Sigmoid colon (tissue), 7 donors: Measurements from ENCODE around the gene RBM23. TPM values are rescaled to one million over a fixed set of nuclear protein-coding genes. Genes with fewer than 3 reads are reported as not detected.

Source experiments
- DNase-seq: peaks from one replicate; pipeline ENCODE4 v3.0.0-alpha.2; 2019
- H3K27ac ChIP-seq, 4 donors: fragments of 200-600 bp; sonication (generic); one replicate each; pipeline ENCODE4 v1.5.1; 2016 to 2019; ENCODE audit warnings: mild to moderate bottlenecking in 1 of 4
- H3K27me3 ChIP-seq, 3 donors: fragments of 200-600 bp; sonication (generic); one replicate each; pipeline ENCODE4 v1.5.1; 2019; ENCODE audit warnings: mild to moderate bottlenecking in 1 of 3
- H3K36me3 ChIP-seq, 4 donors: fragments of 200-600 bp; sonication (generic); one replicate each; pipeline ENCODE4 v1.5.1; 2016 to 2019
- H3K4me1 ChIP-seq, 4 donors: fragments of 200-600 bp; sonication (generic); one replicate each; pipeline ENCODE4 v1.5.1; 2017 to 2019
- H3K4me3 ChIP-seq, 4 donors: fragments of 200-600 bp; sonication (generic); one replicate each; pipeline ENCODE4 v1.5.1; 2017 to 2019; ENCODE audit warnings: mild to moderate bottlenecking in 2 of 4, moderate library complexity in 1 of 4
- H3K9me3 ChIP-seq, 4 donors: fragments of 200-600 bp in 3 of 4; sonication (generic) in 3 of 4; one replicate each; pipeline versions ENCODE4 v1.5.1 to v1.6.1; 2013 to 2019
- CTCF ChIP-seq, 4 experiments: fragments of 450-650 bp in 3 of 4; fragments of 200-600 bp in 1 of 4; IDR thresholded peaks; one replicate each; pipeline ENCODE4 v1.5.1; 2016 to 2019; ENCODE audit warnings: antibody characterized with exemption in 4 of 4, mild to moderate bottlenecking in 3 of 4, moderate library complexity in 2 of 4
- EP300 ChIP-seq, 4 donors: sonication (generic); formaldehyde crosslinking; IDR thresholded peaks; one replicate each; pipeline ENCODE4 v1.6.1; 2017; ENCODE audit warnings: antibody characterized with exemption in 4 of 4
- POLR2A ChIP-seq, 2 donors: fragments of 450-650 bp; IDR thresholded peaks; one replicate each; pipeline ENCODE4 v1.6.1; 2016; ENCODE audit warnings: antibody characterized with exemption in 2 of 2, mild to moderate bottlenecking in 2 of 2, moderate library complexity in 2 of 2
- POLR2AphosphoS5 ChIP-seq, 4 donors: sonication (generic); formaldehyde crosslinking; IDR thresholded peaks; one replicate each; pipeline ENCODE4 v1.6.1; 2017; ENCODE audit warnings: antibody characterized with exemption in 4 of 4
- WGBS, 2 donors: extraction: QIAGEN DNeasy Blood & Tissue Kit; methylation state at CpG; one replicate each; pipeline ENCODE4 v1.1.7; 2013; 5-methylcytosine and 5-hydroxymethylcytosine counted together
- intact Hi-C: fragments of 100-400 bp; cut with DNase I; formaldehyde crosslinking; loops from one replicate; pipeline ENCODE4 v1.15.1; 2023
- polyA plus RNA-seq, 3 donors: library from polyadenylated mRNA; stranded (reverse); fragments of 200-250 nt; gene quantifications; one replicate each; pipeline ENCODE4 v1.2.3, GENCODE V29; 2013
- small RNA-seq, 3 donors: library from RNA; depleted of rRNA; stranded (forward); fragments of <200 nt; gene quantifications; one replicate each; pipeline ENCODE3, GENCODE V24; 2016
- total RNA-seq, 4 donors: library from RNA; depleted of rRNA; stranded (reverse); fragments of >200 nt; gene quantifications; one replicate each; pipeline ENCODE4 v1.1.0, GENCODE V29; 2016
- donor health status: healthy with polysubstance abuse.
- donor health status: Bipolar disorder and iron deficiency.
- donor health status: healthy.

The RBM23 gene
- total and polyA plus RNA-seq, 7 donors: 31.8 to 5,076 (median 356) TPM

- H3K36me3 ChIP-seq: peaks cover 52 to 54% (median 53%) of the 10 kb centered on the region in 4 donors
- intact Hi-C loops: loop anchor here (10.0 kb wide), 1 partner anchor 1588 kb away; no protein-coding TSS in a partner anchor
- no peak for DNase-seq
- TF ChIP-seq POLR2AphosphoS5 (IDR thresholded peaks at IDR 0.05) (no peak), CTCF (IDR thresholded peaks at IDR 0.05) (no peak), EP300 (IDR thresholded peaks at IDR 0.05) (no peak), POLR2A (IDR thresholded peaks at IDR 0.05) (no peak)
- no peaks in the 10 kb centered on the region for H3K27me3 ChIP-seq
- H3K27ac ChIP-seq: peak overlapping the region; percentile 86 to 98 (median 89)
- peaks cover 0 to 92% (median 80%) of the 10 kb centered on the region in 4 donors for H3K4me1 ChIP-seq
- WGBS, 2 donors: 79 to 81% methylated on average over 11 of the region's 11 CpGs
- no peak overlapping the region for H3K4me3 ChIP-seq
- no peaks in the 10 kb centered on the region for H3K9me3 ChIP-seq
Observed at GRCh38 chr14:22846811-22847307, 72.1 kb downstream of the RBM23 start.

DNA sequence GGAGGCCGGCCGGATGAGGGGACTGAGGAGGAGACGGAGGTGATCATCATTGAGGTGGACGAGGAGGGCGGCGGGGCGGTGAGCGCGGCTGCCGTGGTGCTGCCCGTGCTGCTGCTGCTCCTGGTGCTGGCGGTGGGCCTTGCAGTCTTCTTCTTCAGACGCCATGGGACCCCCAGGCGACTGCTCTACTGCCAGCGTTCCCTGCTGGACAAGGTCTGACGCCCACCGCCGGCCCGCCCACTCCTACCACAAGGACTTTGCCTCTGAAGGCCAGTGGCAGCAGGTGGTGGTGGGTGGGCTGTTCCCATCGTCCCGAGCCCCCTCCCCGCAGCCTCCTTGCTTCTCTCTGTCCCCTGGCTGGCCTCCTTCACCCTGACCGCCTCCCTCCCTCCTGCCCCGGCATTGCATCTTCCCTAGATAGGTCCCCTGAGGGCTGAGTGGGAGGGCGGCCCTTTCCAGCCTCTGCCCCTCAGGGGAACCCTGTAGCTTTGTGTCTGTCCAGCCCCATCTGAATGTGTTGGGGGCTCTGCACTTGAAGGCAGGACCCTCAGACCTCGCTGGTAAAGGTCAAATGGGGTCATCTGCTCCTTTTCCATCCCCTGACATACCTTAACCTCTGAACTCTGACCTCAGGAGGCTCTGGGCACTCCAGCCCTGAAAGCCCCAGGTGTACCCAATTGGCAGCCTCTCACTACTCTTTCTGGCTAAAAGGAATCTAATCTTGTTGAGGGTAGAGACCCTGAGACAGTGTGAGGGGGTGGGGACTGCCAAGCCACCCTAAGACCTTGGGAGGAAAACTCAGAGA is 72.9 kb downstream of the RBM23 start:
- peak overlapping the region; percentile 86 to 98 (median 89) for H3K27ac ChIP-seq
- peak; percentile 67 for DNase-seq
- H3K4me1 ChIP-seq: peaks cover 0 to 92% (median 80%) of the 10 kb centered on the region in 4 donors
- H3K4me3 ChIP-seq: no peak overlapping the region
- no peaks in the 10 kb centered on the region for H3K9me3 ChIP-seq
- no peak for TF ChIP-seq POLR2AphosphoS5 (IDR thresholded peaks at IDR 0.05)
- TF ChIP-seq CTCF (IDR thresholded peaks at IDR 0.05): no peak
- no peak for TF ChIP-seq EP300 (IDR thresholded peaks at IDR 0.05)
- TF ChIP-seq POLR2A (IDR thresholded peaks at IDR 0.05): no peak
- H3K36me3 ChIP-seq: peaks cover 60 to 63% (median 61%) of the 10 kb centered on the region in 4 donors
- WGBS, 2 donors: 89 to 92% methylated on average over 26 of the region's 26 CpGs
- no peaks in the 10 kb centered on the region for H3K27me3 ChIP-seq
- intact Hi-C loops: loop anchor here (10.0 kb wide), 1 partner anchor 1589 kb away; no protein-coding TSS in a partner anchor

- Histone ChIP-seq H3K36me3 (peaks cover 60 to 66% (median 62%) of the 10 kb centered on the region in 4 donors), H3K27ac (peak overlapping the region; percentile 86 to 98 (median 89)), H3K4me1 (peaks cover 0 to 92% (median 76%) of the 10 kb centered on the region in 4 donors), H3K27me3 (no peaks in the 10 kb centered on the region), H3K9me3 (no peaks in the 10 kb centered on the region), H3K4me3 (no peak overlapping the region)
- TF ChIP-seq POLR2A (IDR thresholded peaks at IDR 0.05) (no peak), POLR2AphosphoS5 (IDR thresholded peaks at IDR 0.05) (no peak), EP300 (IDR thresholded peaks at IDR 0.05) (no peak), CTCF (IDR thresholded peaks at IDR 0.05) (no peak)
- WGBS, 2 donors: 88 to 94% methylated on average over 9 of the region's 9 CpGs
- no peak for DNase-seq
- intact Hi-C loops: loop anchor here (10.0 kb wide), 1 partner anchor 1590 kb away; no protein-coding TSS in a partner anchor
Observed at GRCh38 chr14:22845103-22845394, 73.9 kb downstream of the RBM23 start.

GRCh38 chr14:22844221-22845102 is 74.5 kb downstream of the RBM23 start:
- DNase-seq: peak; percentile 60
- Histone ChIP-seq H3K27me3 (no peaks in the 10 kb centered on the region), H3K27ac (peak overlapping the region; percentile 86 to 98 (median 89)), H3K36me3 (peaks cover 60 to 66% (median 62%) of the 10 kb centered on the region in 4 donors), H3K4me3 (no peak overlapping the region), H3K9me3 (no peaks in the 10 kb centered on the region), H3K4me1 (peaks cover 0 to 92% (median 75%) of the 10 kb centered on the region in 4 donors)
- intact Hi-C loops: loop anchor here (10.0 kb wide), 1 partner anchor 1590 kb away; no protein-coding TSS in a partner anchor
- TF ChIP-seq POLR2A (IDR thresholded peaks at IDR 0.05) (no peak), POLR2AphosphoS5 (IDR thresholded peaks at IDR 0.05) (no peak), CTCF (IDR thresholded peaks at IDR 0.05) (no peak)
- WGBS, 2 donors: 92 to 93% methylated on average over 22 of the region's 22 CpGs

Small RNA genes within 50 kb of the gene (small RNA-seq; reads per million reads assigned to genes)
- 0 reads per million in 3 donors for gene RF00019

Other genes with a start within 250 kb of the RBM23 start
- gene OXA1L, start 152.5 kb downstream of the RBM23 start, total RNA-seq: 100 to 1,000 TPM in 2 of 4 donors, 10 to 100 TPM in 2; 95.2 to 108 (median 102) TPM
- 100 to 1,000 TPM in 1 of 3 donors, 10 to 100 TPM in 2; 85.1 to 113 (median 85.9) TPM for gene OXA1L, start 152.5 kb downstream of the RBM23 start, polyA plus RNA-seq
- 10 to 100 TPM; 16.1 to 23.5 (median 16.5) TPM for gene SLC7A7, start 103.7 kb downstream of the RBM23 start, total RNA-seq
- 10 to 100 TPM; 15.6 to 22.7 (median 16.4) TPM for gene SLC7A7, start 103.7 kb downstream of the RBM23 start, polyA plus RNA-seq
- gene MRPL52, start 89.3 kb downstream of the RBM23 start, total RNA-seq: 100 to 1,000 TPM in 1 of 4 donors, 10 to 100 TPM in 3; 54.6 to 333 (median 58.3) TPM
- 100 to 1,000 TPM in 2 of 3 donors, 10 to 100 TPM in 1; 64.3 to 117 (median 105) TPM for gene MRPL52, start 89.3 kb downstream of the RBM23 start, polyA plus RNA-seq
- gene MMP14, start 82.6 kb downstream of the RBM23 start, total RNA-seq: 100 to 1,000 TPM in 3 of 4 donors, 10 to 100 TPM in 1; 86.6 to 140 (median 115) TPM
- gene MMP14, start 82.6 kb downstream of the RBM23 start, polyA plus RNA-seq: 10 to 100 TPM; 21.0 to 85.4 (median 33.5) TPM
- 100 to 1,000 TPM in 2 of 4 donors, 10 to 100 TPM in 2; 75.3 to 124 (median 95.1) TPM for gene LRP10, start 47.4 kb downstream of the RBM23 start, total RNA-seq
- gene LRP10, start 47.4 kb downstream of the RBM23 start, polyA plus RNA-seq: 100 to 1,000 TPM in 1 of 3 donors, 10 to 100 TPM in 2; 34.4 to 139 (median 42.6) TPM
- gene REM2, start 35.9 kb downstream of the RBM23 start, total RNA-seq: 1 to 10 TPM in 1 of 4 donors, under 1 TPM in 2, not detected in 1; 0.71 to 1.4 (median 0.81) TPM
- under 1 TPM in 2 of 3 donors, not detected in 1; 0.60 to 0.96 TPM for gene REM2, start 35.9 kb downstream of the RBM23 start, polyA plus RNA-seq
- gene PRMT5, start 10.2 kb upstream of the RBM23 start, total RNA-seq: 10 to 100 TPM; 33.3 to 61.7 (median 44.7) TPM
- 10 to 100 TPM; 33.3 to 66.7 (median 55.4) TPM for gene PRMT5, start 10.2 kb upstream of the RBM23 start, polyA plus RNA-seq
- 10 to 100 TPM; 28.1 to 82.6 (median 59.8) TPM for gene HAUS4, start 37.9 kb upstream of the RBM23 start, total RNA-seq
- gene HAUS4, start 37.9 kb upstream of the RBM23 start, polyA plus RNA-seq: 10 to 100 TPM; 37.8 to 46.7 (median 44.9) TPM
- gene AJUBA, start 63.4 kb upstream of the RBM23 start, total RNA-seq: 1 to 10 TPM; 5.0 to 5.5 (median 5.1) TPM
- gene AJUBA, start 63.4 kb upstream of the RBM23 start, polyA plus RNA-seq: 1 to 10 TPM in 2 of 3 donors, under 1 TPM in 1; 0.23 to 7.8 (median 6.0) TPM
- 10 to 100 TPM in 3 of 4 donors, 1 to 10 TPM in 1; 8.9 to 19.9 (median 12.9) TPM for gene C14orf93, start 91.0 kb upstream of the RBM23 start, total RNA-seq
- 10 to 100 TPM in 2 of 3 donors, 1 to 10 TPM in 1; 7.4 to 11.9 (median 10.2) TPM for gene C14orf93, start 91.0 kb upstream of the RBM23 start, polyA plus RNA-seq
- 100 to 1,000 TPM; 113 to 179 (median 135) TPM for gene PSMB5, start 115.8 kb upstream of the RBM23 start, total RNA-seq
- gene PSMB5, start 115.8 kb upstream of the RBM23 start, polyA plus RNA-seq: 100 to 1,000 TPM; 132 to 145 (median 141) TPM
- gene PSMB11, start 123.1 kb upstream of the RBM23 start, total RNA-seq: under 1 TPM in 1 of 4 donors, not detected in 3; 0.41 TPM
- gene PSMB11, start 123.1 kb upstream of the RBM23 start, polyA plus RNA-seq: under 1 TPM in 1 of 3 donors, not detected in 2; 0.06 TPM
- 1 to 10 TPM; 2.0 to 7.5 (median 2.8) TPM for gene CDH24, start 138.4 kb upstream of the RBM23 start, total RNA-seq
- 1 to 10 TPM in 1 of 3 donors, under 1 TPM in 2; 0.46 to 5.4 (median 0.60) TPM for gene CDH24, start 138.4 kb upstream of the RBM23 start, polyA plus RNA-seq
- 100 to 1,000 TPM in 1 of 4 donors, 10 to 100 TPM in 3; 79.9 to 129 (median 93.9) TPM for gene ACIN1, start 176.0 kb upstream of the RBM23 start, total RNA-seq
- 100 to 1,000 TPM in 1 of 3 donors, 10 to 100 TPM in 2; 37.8 to 114 (median 40.9) TPM for gene ACIN1, start 176.0 kb upstream of the RBM23 start, polyA plus RNA-seq
- 10 to 100 TPM; 22.4 to 38.9 (median 30.1) TPM for gene C14orf119, start 176.4 kb upstream of the RBM23 start, total RNA-seq
- 10 to 100 TPM; 49.2 to 94.3 (median 50.0) TPM for gene C14orf119, start 176.4 kb upstream of the RBM23 start, polyA plus RNA-seq
- gene CIROP, start 185.8 kb upstream of the RBM23 start, total RNA-seq: under 1 TPM in 1 of 4 donors, not detected in 3; 0.27 TPM
- not detected for gene CIROP, start 185.8 kb upstream of the RBM23 start, polyA plus RNA-seq
- under 1 TPM in 1 of 4 donors, not detected in 3; 0.68 TPM for gene CEBPE, start 200.1 kb upstream of the RBM23 start, total RNA-seq
- under 1 TPM in 1 of 3 donors, not detected in 2; 0.28 TPM for gene CEBPE, start 200.1 kb upstream of the RBM23 start, polyA plus RNA-seq